ENCODE data around the gene SARNP.
A peak's percentile ranks its signal among the peaks of the same experiment; 100 is the strongest.
"Not testable (repeated sequence)": the region's sequence is repeated elsewhere in the genome, so short reads cannot be mapped to it uniquely, and the experiment has no call there.

SARNP gene, protein sequence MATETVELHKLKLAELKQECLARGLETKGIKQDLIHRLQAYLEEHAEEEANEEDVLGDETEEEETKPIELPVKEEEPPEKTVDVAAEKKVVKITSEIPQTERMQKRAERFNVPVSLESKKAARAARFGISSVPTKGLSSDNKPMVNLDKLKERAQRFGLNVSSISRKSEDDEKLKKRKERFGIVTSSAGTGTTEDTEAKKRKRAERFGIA

GRCh38 chr12:55817345-55818139, at the start of gene SARNP, which contains the start of gene ORMDL2:
Gene SARNP, minus strand, starts transcription at chr12:55817724. Its CDS starts 23 bp downstream, at chr12:55817701.
Gene ORMDL2, plus strand, starts transcription at chr12:55818041. Its CDS starts 959 bp downstream, at chr12:55819000.
- in situ Hi-C loops (cut with HindIII; ENCODE audit: low sequenced_read_pairs), result no loop called here
- peak within 1 kb of the TSS; percentile 91 for H3K4me3 ChIP-seq (ENCODE audit: low read depth, low read length)
- no peak for TF ChIP-seq CTCF (IDR thresholded peaks at IDR 0.05; ENCODE audit: low read depth, low read length)
- peak; percentile 100 for DNase-seq (ENCODE audit: low read depth, low spot score)

DNA sequence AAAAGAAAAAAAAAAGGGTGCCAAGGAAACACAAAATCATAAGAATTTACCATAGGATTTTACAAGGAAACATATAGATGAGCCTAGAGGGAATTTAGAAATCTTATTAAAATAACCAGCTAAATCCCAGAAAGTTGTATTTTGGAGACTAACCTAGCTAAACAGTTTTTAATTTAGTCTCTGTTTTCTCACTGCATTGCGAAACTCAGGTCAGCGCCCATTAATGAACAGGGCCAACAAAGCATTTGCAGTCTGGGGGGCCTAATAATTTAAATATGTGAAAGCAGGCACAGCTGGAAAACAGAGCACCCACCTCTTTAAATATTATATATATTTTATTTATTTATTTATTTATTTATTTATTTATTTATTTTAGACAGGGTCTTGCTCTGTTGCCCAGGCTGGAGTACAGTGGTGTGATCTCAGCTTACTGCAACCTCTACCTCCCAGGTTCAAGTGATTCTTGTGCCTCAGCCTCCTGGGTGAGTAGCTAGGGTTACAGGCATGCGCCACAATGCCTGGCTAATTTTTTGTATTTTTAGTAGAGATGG, 49.0 kb upstream of the SARNP start:
- H3K4me3 ChIP-seq (ENCODE audit: low read depth, low read length); in situ Hi-C loops (cut with HindIII; ENCODE audit: low sequenced_read_pairs); DNase-seq (ENCODE audit: low read depth, low spot score): not testable (repeated sequence)

DNA sequence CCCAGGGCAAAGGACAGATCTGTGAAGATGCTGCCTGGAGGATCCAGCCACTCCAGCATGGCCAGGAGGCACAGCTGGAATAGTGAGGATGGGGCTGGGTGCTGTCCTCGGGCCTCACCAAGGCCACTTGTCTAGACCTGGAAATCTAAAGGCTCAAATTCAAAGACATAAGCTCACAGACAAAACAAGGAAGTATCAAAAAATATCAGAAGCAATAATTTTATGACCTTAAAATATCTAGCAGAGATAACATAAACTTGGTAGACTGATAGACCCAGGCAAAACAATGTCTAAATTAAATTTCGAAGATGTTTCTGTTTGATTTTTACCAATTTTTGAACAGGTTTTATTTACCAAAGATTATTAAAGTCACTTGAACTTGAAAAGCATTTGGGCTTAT, 47.8 kb upstream of the SARNP start:
- TF ChIP-seq CTCF (IDR thresholded peaks at IDR 0.05; ENCODE audit: low read depth, low read length), result no peak
- H3K4me3 ChIP-seq (ENCODE audit: low read depth, low read length), result no peak overlapping the region
- in situ Hi-C loops (cut with HindIII; ENCODE audit: low sequenced_read_pairs), result no loop called here
- no peak for DNase-seq (ENCODE audit: low read depth, low spot score)

GRCh38 chr12:55862931-55863330, 45.4 kb upstream of the SARNP start:
- in situ Hi-C loops (cut with HindIII; ENCODE audit: low sequenced_read_pairs); DNase-seq (ENCODE audit: low read depth, low spot score); H3K4me3 ChIP-seq (ENCODE audit: low read depth, low read length): not testable (repeated sequence)

- H3K4me3 ChIP-seq (ENCODE audit: low read depth, low read length), result no peak overlapping the region
- in situ Hi-C loops (cut with HindIII; ENCODE audit: low sequenced_read_pairs), result no loop called here
- DNase-seq (ENCODE audit: low read depth, low spot score), result no peak
- no peak for TF ChIP-seq CTCF (IDR thresholded peaks at IDR 0.05; ENCODE audit: low read depth, low read length)
Measured at GRCh38 chr12:55862286-55862685, 44.8 kb upstream of the SARNP start.

- no peak overlapping the region for H3K4me3 ChIP-seq (ENCODE audit: low read depth, low read length)
- TF ChIP-seq CTCF (IDR thresholded peaks at IDR 0.05; ENCODE audit: low read depth, low read length), result no peak
- no peak for DNase-seq (ENCODE audit: low read depth, low spot score)
- in situ Hi-C loops (cut with HindIII; ENCODE audit: low sequenced_read_pairs), result no loop called here
Measured at GRCh38 chr12:55861871-55862270, 44.3 kb upstream of the SARNP start.

- in situ Hi-C loops (cut with HindIII; ENCODE audit: low sequenced_read_pairs), result no loop called here
- H3K4me3 ChIP-seq (ENCODE audit: low read depth, low read length), result no peak overlapping the region
- no peak for TF ChIP-seq CTCF (IDR thresholded peaks at IDR 0.05; ENCODE audit: low read depth, low read length)
- no peak for DNase-seq (ENCODE audit: low read depth, low spot score)
Measured at GRCh38 chr12:55861396-55861795, 43.9 kb upstream of the SARNP start.

All from astrocyte of the spinal cord (primary cell).